H9 (cell line): ENCODE data around the gene SMC3. TPM values are rescaled to one million over a fixed set of nuclear protein-coding genes. Genes with fewer than 3 reads are reported as not detected.

Experiments
- DNase-seq: peaks from one replicate; pipeline ENCODE4 v3.0.0-alpha.2; 2017
- H2AFZ ChIP-seq: one replicate; pipeline ENCODE4 v1.6.1; 2013; ENCODE audit warnings: mild to moderate bottlenecking, low read length, control low read depth, moderate library complexity
- H2AK5ac ChIP-seq: 2 replicates; pipeline ENCODE4 v1.6.1; 2013; ENCODE audit warnings: low read length, control low read depth, mixed read lengths; ENCODE audit not compliant: insufficient read length
- H2BK120ac ChIP-seq: one replicate; pipeline ENCODE4 v1.6.1; 2013; ENCODE audit warnings: low read depth, mild to moderate bottlenecking, low read length, control low read depth, inconsistent platforms; ENCODE audit not compliant: poor library complexity, severe bottlenecking
- H2BK12ac ChIP-seq: 2 replicates; pipeline ENCODE4 v1.6.1; 2013; ENCODE audit warnings: low read length, control low read depth, mixed read lengths, low read depth; ENCODE audit not compliant: insufficient read length
- H2BK15ac ChIP-seq: 2 replicates; pipeline ENCODE4 v1.6.1; 2013; ENCODE audit warnings: low read depth, low read length, control low read depth
- H2BK20ac ChIP-seq: one replicate; pipeline ENCODE4 v1.6.1; 2013; ENCODE audit warnings: low read depth, mild to moderate bottlenecking, low read length, control low read depth, inconsistent platforms; ENCODE audit not compliant: poor library complexity, severe bottlenecking
- H2BK5ac ChIP-seq: 2 replicates; pipeline ENCODE4 v1.6.1; 2013; ENCODE audit warnings: low read length, control low read depth, mixed read lengths; ENCODE audit not compliant: insufficient read length
- H3K14ac ChIP-seq: 2 replicates; pipeline ENCODE4 v1.6.1; 2013; ENCODE audit warnings: low read length, control low read depth; ENCODE audit not compliant: insufficient read depth
- H3K18ac ChIP-seq: 2 replicates; pipeline ENCODE4 v1.6.1; 2013; ENCODE audit warnings: low read depth, mild to moderate bottlenecking, mixed read lengths, low read length, control low read depth; ENCODE audit not compliant: insufficient read length
- H3K23ac ChIP-seq: 2 replicates; pipeline ENCODE4 v1.6.1; 2013; ENCODE audit warnings: low read length, control low read depth, mixed read lengths, low read depth; ENCODE audit not compliant: insufficient read length
- H3K23me2 ChIP-seq: 2 replicates; pipeline ENCODE4 v1.6.1; 2013; ENCODE audit warnings: low read depth, mild to moderate bottlenecking, mixed read lengths, low read length, control low read depth; ENCODE audit not compliant: insufficient read length, poor library complexity, severe bottlenecking
- H3K27ac ChIP-seq: 2 replicates; pipeline ENCODE4 v1.5.1; 2013; ENCODE audit warnings: low read length, control low read depth, mixed read lengths, low read depth; ENCODE audit not compliant: insufficient read length
- H3K27me3 ChIP-seq: 2 replicates; pipeline ENCODE4 v1.6.1; 2013; ENCODE audit warnings: low read length, control low read depth, inconsistent platforms; ENCODE audit not compliant: insufficient read depth
- H3K4ac ChIP-seq: 2 replicates; pipeline ENCODE4 v1.6.1; 2013; ENCODE audit warnings: low read depth, mild to moderate bottlenecking, control low read depth, inconsistent platforms, low read length, moderate library complexity
- H3K4me1 ChIP-seq: 2 replicates; pipeline ENCODE4 v1.6.1; 2013; ENCODE audit warnings: low read length, control low read depth, inconsistent platforms; ENCODE audit not compliant: insufficient read depth
- H3K4me2 ChIP-seq: 2 replicates; pipeline ENCODE4 v1.6.1; 2013; ENCODE audit warnings: low read length, control low read depth, mixed read lengths; ENCODE audit not compliant: insufficient read length, insufficient read depth
- H3K56ac ChIP-seq: 2 replicates; pipeline ENCODE4 v1.6.1; 2013; ENCODE audit warnings: low read depth, mild to moderate bottlenecking, mixed read lengths, low read length, control low read depth; ENCODE audit not compliant: insufficient read length
- H3K79me1 ChIP-seq: 2 replicates; pipeline ENCODE4 v1.6.1; 2013; ENCODE audit warnings: low read depth, mild to moderate bottlenecking, moderate library complexity, low read length, control low read depth, inconsistent platforms; ENCODE audit not compliant: insufficient read depth, poor library complexity, severe bottlenecking
- H3K79me2 ChIP-seq: 2 replicates; pipeline ENCODE4 v1.6.1; 2013; ENCODE audit warnings: low read length, control low read depth, inconsistent platforms; ENCODE audit not compliant: insufficient read depth
- H3K9ac ChIP-seq: 2 replicates; pipeline ENCODE4 v1.6.1; 2013; ENCODE audit warnings: low read length, control low read depth, mixed read lengths; ENCODE audit not compliant: insufficient read length; ENCODE audit errors: extremely low read depth
- H3K9me3 ChIP-seq: one replicate; pipeline ENCODE4 v1.6.1; 2013; ENCODE audit warnings: low read depth, low read length, inconsistent platforms; ENCODE audit not compliant: control insufficient read depth
- H3T11ph ChIP-seq: one replicate; pipeline ENCODE4 v1.6.1; 2013; ENCODE audit warnings: mild to moderate bottlenecking, low read length, control low read depth, inconsistent platforms
- H4K20me1 ChIP-seq: one replicate; pipeline ENCODE4 v1.6.1; 2013; ENCODE audit not compliant: control insufficient read depth, insufficient read length, insufficient read depth
- H4K5ac ChIP-seq: 2 replicates; pipeline ENCODE4 v1.6.1; 2013; ENCODE audit warnings: low read depth, mild to moderate bottlenecking, mixed read lengths, low read length, control low read depth; ENCODE audit not compliant: insufficient read length
- H4K8ac ChIP-seq: replicated peaks from 2 replicates; pipeline ENCODE4 v1.6.1; 2013; ENCODE audit warnings: low read length, control low read depth, mixed read lengths, low read depth; ENCODE audit not compliant: insufficient read length
- H4K91ac ChIP-seq: 2 replicates; pipeline ENCODE4 v1.6.1; 2013; ENCODE audit warnings: low read depth, mild to moderate bottlenecking, moderate library complexity, mixed read lengths, low read length, control low read depth; ENCODE audit not compliant: insufficient read length
- H3K27ac Mint-ChIP-seq, 3 experiments: 2 replicates in 2 of 3; 3 replicates in 1 of 3; pipeline ENCODE4 v1.8.0; 2020 to 2021; ENCODE audit warnings: mixed read lengths in 3 of 3, mild to moderate bottlenecking in 1 of 3, moderate library complexity in 1 of 3
- H3K27me3 Mint-ChIP-seq: 2 replicates; pipeline ENCODE4 v1.8.0; 2021; ENCODE audit warnings: low read depth, mild to moderate bottlenecking, moderate library complexity, mixed read lengths
- H3K36me3 Mint-ChIP-seq, 3 experiments: 2 replicates in 2 of 3; 3 replicates in 1 of 3; pipeline ENCODE4 v1.8.0; 2020 to 2021; ENCODE audit warnings: low read depth in 3 of 3, mixed read lengths in 3 of 3; ENCODE audit not compliant: insufficient read depth in 1 of 3
- H3K4me1 Mint-ChIP-seq, 2 experiments: 2 replicates each; pipeline ENCODE4 v1.8.0; 2020; ENCODE audit warnings: mixed read lengths in 2 of 2
- H3K4me3 Mint-ChIP-seq, 2 experiments: 2 replicates in 1 of 2; 3 replicates in 1 of 2; pipeline ENCODE4 v1.8.0; 2020 to 2021; ENCODE audit warnings: mild to moderate bottlenecking in 2 of 2, mixed read lengths in 2 of 2, moderate library complexity in 1 of 2
- H3K9me3 Mint-ChIP-seq, 2 experiments: 2 replicates in 1 of 2; 3 replicates in 1 of 2; pipeline ENCODE4 v1.8.0; 2020; ENCODE audit warnings: mild to moderate bottlenecking in 2 of 2, mixed read lengths in 2 of 2, moderate library complexity in 1 of 2
- CTCF ChIP-seq: fragments of 200-600 bp; sonication (generic); conservative IDR thresholded peaks from 3 replicates; pipeline ENCODE4 v1.8.0; 2021; ENCODE audit warnings: antibody characterized with exemption, mild to moderate bottlenecking
- WGBS: extraction: QIAGEN DNeasy Blood & Tissue Kit; methylation state at CpG from one replicate; pipeline ENCODE4 v1.1.7; 2013; ENCODE audit warnings: missing lambda C conversion rate, low lambda C conversion rate, mixed read lengths; ENCODE audit not compliant: insufficient read length; ENCODE audit errors: extremely low coverage; 5-methylcytosine and 5-hydroxymethylcytosine counted together
- total RNA-seq: library from RNA; stranded (reverse); gene quantifications from 2 replicates; pipeline ENCODE4 v1.2.1, GENCODE V29; 2021

Gene SMC3
- total RNA-seq, 1 experiment from 2014 or later: 82.4 TPM

DNA sequence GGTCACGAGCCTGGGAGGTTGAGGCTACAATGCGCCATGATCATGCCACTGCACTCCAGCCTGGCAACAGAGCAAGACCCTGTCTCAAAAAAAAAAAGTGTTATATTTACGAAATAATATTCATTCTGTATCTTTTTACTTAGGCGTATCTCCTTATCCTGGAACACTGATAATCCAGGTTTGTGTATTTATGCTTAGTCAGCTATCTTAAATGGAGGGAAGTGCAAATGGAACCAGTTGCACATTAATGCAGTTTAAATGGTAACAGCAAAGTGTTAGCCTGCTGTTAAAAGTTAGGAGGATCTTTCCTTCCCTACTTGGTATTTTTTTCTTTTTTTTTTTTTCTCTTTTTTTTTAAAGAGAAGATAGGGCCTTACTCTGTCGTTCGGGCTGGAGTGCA is 40.6 kb downstream of the SMC3 start:
- no peak overlapping the region for H3T11ph ChIP-seq
- H3K23ac ChIP-seq: no peak overlapping the region
- H3K4me1 ChIP-seq: peaks cover 4% of the 10 kb centered on the region; the same call in 1 of the 2 replicates
- no peak overlapping the region for H4K91ac ChIP-seq
- no peak for TF ChIP-seq CTCF
- H3K18ac ChIP-seq: no peak overlapping the region
- Mint-ChIP-seq H3K4me3 (no peak overlapping the region; a peak in 1 of 5 replicates), H3K4me1 (peaks cover 20 to 26% of the 10 kb centered on the region in 2 experiments), H3K36me3 (peaks cover 11 to 28% (median 28%) of the 10 kb centered on the region in 3 experiments; a peak in 6 of 7 replicates), H3K27ac (peak overlapping the region in 1 of 3 experiments; percentile 74; a peak in 2 of 7 replicates), H3K27me3 (no peaks in the 10 kb centered on the region; the same call in 1 of the 2 replicates), H3K9me3 (no peaks in the 10 kb centered on the region)
- no peak overlapping the region for H2AFZ ChIP-seq
- no peak overlapping the region for H3K4ac ChIP-seq
- no peak for DNase-seq
- no peaks in the 10 kb centered on the region for H3K79me2 ChIP-seq
- no peak overlapping the region for H4K5ac ChIP-seq
- H2AK5ac ChIP-seq: no peak overlapping the region
- no peak overlapping the region for H3K27ac ChIP-seq
- no peak overlapping the region for H3K56ac ChIP-seq
- no peak overlapping the region for H2BK15ac ChIP-seq
- no CpG with 5 or more reads among the region's 6 CpGs for WGBS
- H3K27me3 ChIP-seq: no peaks in the 10 kb centered on the region
- no peak overlapping the region for H3K14ac ChIP-seq
- H2BK12ac ChIP-seq: no peak overlapping the region
- H3K4me2 ChIP-seq: no peak overlapping the region
- no peaks in the 10 kb centered on the region for H4K20me1 ChIP-seq
- H3K79me1 ChIP-seq: no peaks in the 10 kb centered on the region
- no peak overlapping the region for H3K9ac ChIP-seq
- no peaks in the 10 kb centered on the region for H3K23me2 ChIP-seq
- H3K9me3 ChIP-seq: no peaks in the 10 kb centered on the region
- no peak overlapping the region for H2BK120ac ChIP-seq
- no peak overlapping the region for H4K8ac ChIP-seq
- no peak overlapping the region for H2BK20ac ChIP-seq
- H2BK5ac ChIP-seq: no peak overlapping the region
